Astrocyte of the hippocampus (primary cell): ENCODE data around the gene DYNLT2.

Experiments
- DNase-seq: peaks from one replicate; pipeline ENCODE4 v3.0.0; 2011; ENCODE audit warnings: low read depth, low spot score

DYNLT2 gene

GRCh38 chr6:169751242-169752073 lies at the start of gene DYNLT2, which contains the start of gene ERMARD:
Gene DYNLT2, minus strand, starts transcription at chr6:169751572. Its CDS starts 114 bp downstream, at chr6:169751458.
Gene ERMARD, plus strand, starts transcription at chr6:169751622. Its CDS starts 36 bp downstream, at chr6:169751658.
- DNase-seq, result peak; percentile 99

- peak; percentile 67 for DNase-seq
These were observed 49.5 kb upstream of the DYNLT2 start for GRCh38 chr6:169800668-169801395.

GRCh38 chr6:169800116-169800667 lies 48.8 kb upstream of the DYNLT2 start:
- DNase-seq, result no peak

- DNase-seq, result no peak
These were observed 48.1 kb upstream of the DYNLT2 start for GRCh38 chr6:169799474-169799926.

- DNase-seq, result no peak
These were observed 47.5 kb upstream of the DYNLT2 start for GRCh38 chr6:169798764-169799473.

GRCh38 chr6:169795196-169795595 lies 43.8 kb upstream of the DYNLT2 start:
- peak; percentile 0 for DNase-seq

- no peak for DNase-seq
These were observed 43.1 kb upstream of the DYNLT2 start for GRCh38 chr6:169794317-169795055.

GRCh38 chr6:169793408-169793807 lies 42.0 kb upstream of the DYNLT2 start:
- no peak for DNase-seq

GRCh38 chr6:169792306-169793015 lies 41.1 kb upstream of the DYNLT2 start:
- no peak for DNase-seq

- DNase-seq, result no peak
These were observed 40.4 kb upstream of the DYNLT2 start for GRCh38 chr6:169791721-169792131.

GRCh38 chr6:169789944-169790927 lies 38.9 kb upstream of the DYNLT2 start:
- DNase-seq, result peak; percentile 89

- no peak for DNase-seq
These were observed 38.0 kb upstream of the DYNLT2 start for GRCh38 chr6:169789146-169789943.

GRCh38 chr6:169788809-169789145 lies 37.4 kb upstream of the DYNLT2 start:
- DNase-seq, result no peak

- DNase-seq, result no peak
These were observed 36.4 kb upstream of the DYNLT2 start for GRCh38 chr6:169787797-169788196.

- DNase-seq, result no peak
These were observed 35.0 kb upstream of the DYNLT2 start for GRCh38 chr6:169786349-169786748.

- no peak for DNase-seq
These were observed 34.2 kb upstream of the DYNLT2 start for GRCh38 chr6:169785566-169785965.

GRCh38 chr6:169784821-169785340 lies 33.5 kb upstream of the DYNLT2 start:
- DNase-seq, result no peak
